Endodermal cell (in vitro differentiated cells): ENCODE measurements around the gene TMOD2. TPM values are rescaled to one million over a fixed set of nuclear protein-coding genes. Genes with fewer than 3 reads are reported as not detected.

Experiments used
- DNase-seq: peaks from one replicate; pipeline ENCODE4 v3.0.0-alpha.2; 2017
- H3K27ac ChIP-seq: 2 replicates; pipeline ENCODE4 v1.5.1; 2013; ENCODE audit warnings: mild to moderate bottlenecking, low read depth, low read length, moderate library complexity
- H3K27me3 ChIP-seq: 2 replicates; pipeline ENCODE4 v1.6.1; 2013; ENCODE audit warnings: mild to moderate bottlenecking, low read length, moderate library complexity; ENCODE audit not compliant: insufficient read depth, control insufficient read depth, poor library complexity, severe bottlenecking
- H3K36me3 ChIP-seq: 2 replicates; pipeline ENCODE4 v1.7.0; 2013; ENCODE audit warnings: mild to moderate bottlenecking, low read length, moderate library complexity; ENCODE audit not compliant: control insufficient read depth, insufficient read depth
- H3K4me1 ChIP-seq: one replicate; pipeline ENCODE4 v1.7.0; 2013; ENCODE audit warnings: low read length; ENCODE audit not compliant: control insufficient read depth, insufficient read depth
- H3K4me3 ChIP-seq: 2 replicates; pipeline ENCODE4 v1.5.1; 2013; ENCODE audit warnings: mild to moderate bottlenecking, low read length, moderate library complexity
- H3K9ac ChIP-seq: 2 replicates; pipeline ENCODE4 v1.6.1; 2013; ENCODE audit warnings: mild to moderate bottlenecking, low read length, moderate library complexity; ENCODE audit not compliant: poor library complexity, severe bottlenecking; ENCODE audit errors: extremely low read depth
- H3K9me3 ChIP-seq: 2 replicates; pipeline ENCODE4 v1.6.1; 2013; ENCODE audit warnings: mild to moderate bottlenecking, low read length, moderate library complexity; ENCODE audit not compliant: control insufficient read depth
- H3K27ac Mint-ChIP-seq: 2 replicates; pipeline ENCODE4 v1.8.0; 2020; ENCODE audit warnings: mixed read lengths
- H3K27me3 Mint-ChIP-seq: 2 replicates; pipeline ENCODE4 v1.8.0; 2021; ENCODE audit warnings: mild to moderate bottlenecking, mixed read lengths; ENCODE audit not compliant: insufficient read depth
- H3K36me3 Mint-ChIP-seq: 2 replicates; pipeline ENCODE4 v1.8.0; 2020; ENCODE audit warnings: low read depth, mixed read lengths
- H3K4me1 Mint-ChIP-seq: 2 replicates; pipeline ENCODE4 v1.8.0; 2020; ENCODE audit warnings: mixed read lengths
- H3K4me3 Mint-ChIP-seq: 2 replicates; pipeline ENCODE4 v1.8.0; 2020; ENCODE audit warnings: mild to moderate bottlenecking, moderate library complexity, mixed read lengths
- H3K9me3 Mint-ChIP-seq: 2 replicates; pipeline ENCODE4 v1.8.0; 2020; ENCODE audit warnings: mild to moderate bottlenecking, mixed read lengths
- CTCF ChIP-seq: fragments of 200-600 bp; sonication (generic); conservative IDR thresholded peaks from 2 replicates; pipeline ENCODE4 v1.5.0; 2021; ENCODE audit warnings: antibody characterized with exemption, mild to moderate bottlenecking
- WGBS, 2 experiments: methylation state at CpG; one replicate each; pipeline versions ENCODE4 v1.1.5 to v1.1.7; 2013; ENCODE audit warnings: missing lambda C conversion rate in 2 of 2, mixed read lengths in 1 of 2; ENCODE audit not compliant: insufficient coverage in 1 of 2, insufficient read length in 1 of 2; 5-methylcytosine and 5-hydroxymethylcytosine counted together
- total RNA-seq, 2 donors: library from RNA; stranded (reverse); fragmentation: NEBNext Ultra II Directional in 1 of 2; extraction: Animal tissue kit (Norgen Biotek cat#: 25700) in 1 of 2; gene quantifications; 2 replicates in 1 of 2; 3 replicates in 1 of 2; pipeline ENCODE4 v1.2.1, GENCODE V29; 2021

The TMOD2 gene
- total RNA-seq, 2 donors from 2014 or later, result 2.1 to 2.5 TPM

GRCh38 chr15:51714162-51714561 lies 37.2 kb upstream of the TMOD2 start:
- no peaks in the 10 kb centered on the region for H3K27me3 Mint-ChIP-seq
- 82 to 86% methylated on average over 1 of the region's 1 CpG for WGBS, 2 experiments
- no peaks in the 10 kb centered on the region for H3K36me3 ChIP-seq

GRCh38 chr15:51714911-51715310 lies 36.5 kb upstream of the TMOD2 start:
- TF ChIP-seq CTCF, result no peak
- Mint-ChIP-seq H3K27ac (no peak overlapping the region), H3K4me1 (peaks cover 6% of the 10 kb centered on the region), H3K27me3 (no peaks in the 10 kb centered on the region), H3K36me3 (no peaks in the 10 kb centered on the region), H3K4me3 (no peak overlapping the region), H3K9me3 (no peaks in the 10 kb centered on the region)
- Histone ChIP-seq H3K9me3 (no peaks in the 10 kb centered on the region), H3K9ac (no peak overlapping the region), H3K27me3 (no peaks in the 10 kb centered on the region), H3K27ac (no peak overlapping the region), H3K4me3 (no peak overlapping the region), H3K36me3 (no peaks in the 10 kb centered on the region), H3K4me1 (no peaks in the 10 kb centered on the region)
- WGBS, 2 experiments, result 75 to 96% methylated on average over 1 of the region's 1 CpG
- no peak for DNase-seq

More at GRCh38 chr15:51714162-51714561, 37.2 kb upstream of the TMOD2 start:
- no peak for DNase-seq
- Histone ChIP-seq H3K27ac (no peak overlapping the region), H3K9me3 (no peaks in the 10 kb centered on the region), H3K9ac (no peak overlapping the region), H3K4me3 (no peak overlapping the region), H3K27me3 (no peaks in the 10 kb centered on the region), H3K4me1 (no peaks in the 10 kb centered on the region)
- no peaks in the 10 kb centered on the region for H3K9me3 Mint-ChIP-seq
- H3K27ac Mint-ChIP-seq, result no peak overlapping the region
- H3K4me3 Mint-ChIP-seq, result no peak overlapping the region
- TF ChIP-seq CTCF, result no peak
- H3K4me1 Mint-ChIP-seq, result peaks cover 6% of the 10 kb centered on the region
- H3K36me3 Mint-ChIP-seq, result no peaks in the 10 kb centered on the region

GRCh38 chr15:51718219-51718618 lies 33.2 kb upstream of the TMOD2 start:
- Histone ChIP-seq H3K27me3 (no peaks in the 10 kb centered on the region), H3K36me3 (no peaks in the 10 kb centered on the region), H3K4me1 (no peaks in the 10 kb centered on the region), H3K27ac (no peak overlapping the region), H3K9ac (no peak overlapping the region), H3K4me3 (no peak overlapping the region), H3K9me3 (no peaks in the 10 kb centered on the region)
- Mint-ChIP-seq H3K4me3 (no peak overlapping the region), H3K4me1 (peaks cover 6% of the 10 kb centered on the region), H3K27me3 (no peaks in the 10 kb centered on the region), H3K36me3 (peaks cover 2% of the 10 kb centered on the region), H3K27ac (no peak overlapping the region), H3K9me3 (no peaks in the 10 kb centered on the region)
- no peak for DNase-seq
- TF ChIP-seq CTCF, result no peak
- 85 to 90% methylated on average over 2 to 4 of the region's 4 CpGs for WGBS, 2 experiments
